NK-92 treated with Interleukin-12 subunit alpha and Interleukin-12 subunit beta, amount 100 ng/mL, for 24 hours (cell line): ENCODE results near the gene CNTF.
A peak's percentile ranks its signal among the peaks of the same experiment; 100 is the strongest.
"Not testable (repeated sequence)": the region's sequence is repeated elsewhere in the genome, so short reads cannot be mapped to it uniquely, and the experiment has no call there.

Experiments used
- DNase-seq: peaks from one replicate; lab custom pipeline; 2025; lab: John Stamatoyannopoulos, UW

Gene CNTF, protein sequence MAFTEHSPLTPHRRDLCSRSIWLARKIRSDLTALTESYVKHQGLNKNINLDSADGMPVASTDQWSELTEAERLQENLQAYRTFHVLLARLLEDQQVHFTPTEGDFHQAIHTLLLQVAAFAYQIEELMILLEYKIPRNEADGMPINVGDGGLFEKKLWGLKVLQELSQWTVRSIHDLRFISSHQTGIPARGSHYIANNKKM

DNA sequence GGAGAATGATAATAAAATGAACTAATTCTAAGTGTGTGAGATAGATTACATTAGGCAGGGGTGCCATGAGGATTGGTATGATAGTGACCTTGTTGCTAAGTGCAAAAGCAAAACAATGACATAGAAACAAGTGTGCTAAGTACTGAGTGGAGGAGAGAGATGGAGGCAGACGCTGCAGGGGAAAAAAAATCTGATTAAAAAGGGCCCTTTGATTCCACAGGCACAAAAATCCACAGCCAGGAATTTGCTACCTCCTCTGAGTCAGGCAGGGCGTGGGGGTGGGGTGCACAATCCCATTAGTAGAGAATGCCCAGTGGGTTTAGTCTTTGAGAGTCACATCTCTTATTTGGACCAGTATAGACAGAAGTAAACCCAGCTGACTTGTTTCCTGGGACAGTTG, at the start of gene CNTF:
TSS of gene CNTF (plus strand) at position 322 of the 400 bp plus-strand sequence. CDS start 88 bp downstream, outside the sequence.
- no peak for DNase-seq

DNA sequence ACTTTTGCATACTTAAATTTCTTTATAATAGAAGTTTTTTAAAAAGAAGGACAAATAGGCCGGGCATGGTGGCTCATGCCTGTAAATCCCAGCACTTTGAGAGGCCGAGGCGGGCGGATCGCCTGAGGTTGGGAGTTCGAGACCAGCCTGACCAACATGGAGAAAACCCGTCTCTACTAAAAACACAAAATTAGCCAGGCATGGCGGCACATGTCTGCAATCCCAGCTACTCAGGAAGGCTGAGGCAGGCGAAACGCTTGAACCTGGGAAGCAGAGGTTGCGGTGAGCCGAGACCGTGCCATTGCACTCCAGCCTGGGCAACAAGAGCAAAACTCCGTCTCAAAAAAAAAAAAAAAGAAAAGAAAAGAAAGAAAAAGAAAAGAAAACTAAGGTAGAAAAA, 49.6 kb upstream of the CNTF start:
- not testable (repeated sequence) for DNase-seq

DNA sequence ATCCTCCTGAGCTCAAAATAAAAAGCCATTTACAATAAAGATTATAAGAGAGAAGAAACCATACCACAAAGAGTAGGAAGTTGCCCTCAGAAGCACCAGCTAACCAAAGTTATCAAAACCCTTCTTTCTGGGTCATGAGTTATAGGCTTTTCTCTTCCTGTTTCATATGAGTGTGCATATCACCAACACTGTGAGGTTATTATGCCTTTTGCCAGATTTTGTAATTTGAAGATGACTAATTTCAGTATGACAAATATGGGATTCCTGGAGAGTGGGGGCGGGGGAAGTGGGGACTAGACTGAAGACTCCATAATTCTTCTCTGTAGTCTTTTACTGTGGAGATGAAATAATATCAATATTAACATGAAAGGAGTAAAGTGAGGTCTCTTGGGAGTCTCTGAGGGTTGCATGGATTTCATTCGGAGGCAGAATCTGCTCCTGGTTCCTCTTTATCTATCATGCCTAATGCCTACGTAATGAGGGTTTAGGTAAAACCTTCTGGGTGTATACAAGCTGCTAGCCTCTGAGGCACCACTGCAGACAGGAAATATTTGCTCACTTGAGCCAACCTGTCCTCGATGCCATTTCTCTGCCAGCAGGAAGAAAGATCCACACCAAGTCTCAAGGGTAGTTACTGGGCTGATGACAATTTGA, 48.9 kb upstream of the CNTF start:
- DNase-seq: peak; percentile 24

DNA sequence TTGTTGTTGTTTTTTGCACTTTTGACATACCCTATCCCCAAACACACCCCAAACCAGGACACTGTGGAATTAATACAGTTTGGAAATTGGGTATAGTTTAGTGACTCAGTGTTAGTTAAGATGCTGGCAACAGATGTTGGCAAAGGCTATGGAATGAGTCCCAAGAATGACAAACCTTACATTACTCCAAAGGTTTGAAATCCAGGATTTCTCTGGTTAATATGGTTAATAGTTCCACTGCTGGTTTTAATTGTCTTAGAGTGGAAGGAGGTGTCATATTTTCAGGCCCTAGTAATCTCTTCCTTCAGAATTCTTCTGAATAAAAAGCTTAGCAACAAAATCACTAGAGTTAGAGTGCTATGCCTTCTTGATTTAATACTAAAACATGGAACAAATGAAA, 47.6 kb upstream of the CNTF start:
- no peak for DNase-seq

DNA sequence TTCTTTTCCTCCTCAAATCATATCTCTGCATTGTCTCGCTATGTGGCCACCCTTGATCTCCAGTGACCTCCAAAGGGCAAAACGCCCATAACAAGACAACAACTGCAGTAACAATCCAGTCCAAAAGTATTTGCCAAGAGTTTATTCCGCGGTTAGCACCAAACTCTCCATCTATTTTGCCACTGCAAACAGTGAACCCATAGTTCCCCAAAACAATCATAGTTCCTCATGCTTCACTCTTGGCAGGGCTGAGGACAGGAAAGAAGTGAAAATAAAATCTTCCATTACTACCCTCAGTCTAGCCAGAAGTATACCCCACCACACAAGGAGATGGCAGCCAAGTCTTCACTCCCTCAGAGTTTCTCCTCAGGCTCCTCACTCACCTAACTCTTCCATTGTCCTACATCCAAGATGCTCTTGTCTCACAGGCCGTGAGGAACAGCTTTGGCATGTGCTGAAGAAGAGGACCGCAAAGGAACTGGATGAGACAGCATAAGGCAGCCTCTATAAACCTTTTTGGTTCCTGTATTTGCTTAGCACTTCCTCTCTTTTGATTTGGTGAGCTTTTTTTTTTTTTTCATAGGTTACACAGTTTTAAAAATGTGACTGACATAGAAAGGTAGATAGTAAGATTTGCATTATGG, 47.0 kb upstream of the CNTF start, which contains the start of gene LPXN:
TSS of gene LPXN (minus strand) at position 480 of the 644 bp plus-strand sequence. CDS start at position 396, 84 bp downstream.
- DNase-seq: no peak

DNA sequence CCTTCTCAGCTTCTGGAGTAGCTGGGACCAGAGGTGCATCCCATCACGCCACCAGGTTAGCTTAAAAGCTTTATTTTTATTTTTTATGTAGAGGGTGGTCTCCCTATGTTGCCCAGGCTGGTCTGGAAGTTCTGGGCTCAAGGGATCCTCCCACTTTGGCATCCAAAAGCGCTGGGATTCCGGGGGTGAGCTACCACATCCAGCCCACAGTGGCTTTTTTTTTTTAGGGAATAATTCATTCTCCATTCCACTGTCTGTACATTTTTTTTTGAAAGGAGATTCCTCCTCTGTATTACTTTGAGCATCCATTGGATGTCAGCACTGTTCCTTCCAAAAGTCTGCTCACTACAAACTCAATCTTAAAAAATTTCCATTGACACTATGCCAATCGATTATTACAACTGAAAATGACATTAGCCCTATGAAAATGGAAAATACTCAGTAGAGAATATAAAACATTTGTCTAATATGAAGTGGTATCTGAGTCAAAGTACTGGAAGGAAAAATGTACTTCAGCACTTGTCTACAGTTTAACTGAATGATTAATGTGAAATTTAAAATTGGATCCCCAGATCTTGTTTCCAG, 45.5 kb upstream of the CNTF start:
- DNase-seq: no peak

DNA sequence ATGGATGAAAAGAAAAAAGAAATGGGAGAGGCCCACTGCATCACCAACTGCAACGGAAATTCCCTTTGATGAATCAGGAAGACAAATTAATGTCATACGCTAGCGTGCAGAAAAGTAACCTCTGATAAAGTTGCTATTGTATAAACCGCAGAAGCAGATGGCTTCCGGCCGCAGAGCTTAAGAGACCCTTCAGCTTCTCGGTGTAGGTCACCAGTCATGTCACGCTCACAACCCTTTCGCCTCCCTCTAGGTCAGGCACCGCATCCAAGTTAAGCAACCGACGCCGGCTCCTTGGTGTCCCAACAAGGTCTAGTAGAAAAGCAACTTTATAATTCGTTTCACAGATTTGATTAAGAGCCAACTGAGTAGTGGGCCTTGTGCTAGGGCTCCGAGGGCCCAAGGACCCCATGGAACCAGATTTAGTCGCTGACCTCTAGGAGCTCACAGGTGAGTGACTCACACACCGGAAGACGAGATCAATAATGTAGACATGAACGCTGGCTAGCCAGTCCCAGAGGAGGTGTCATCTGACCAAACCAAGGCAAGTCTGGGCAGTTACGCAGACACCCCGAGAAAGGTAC, 44.8 kb upstream of the CNTF start:
- DNase-seq: peak; percentile 88

DNA sequence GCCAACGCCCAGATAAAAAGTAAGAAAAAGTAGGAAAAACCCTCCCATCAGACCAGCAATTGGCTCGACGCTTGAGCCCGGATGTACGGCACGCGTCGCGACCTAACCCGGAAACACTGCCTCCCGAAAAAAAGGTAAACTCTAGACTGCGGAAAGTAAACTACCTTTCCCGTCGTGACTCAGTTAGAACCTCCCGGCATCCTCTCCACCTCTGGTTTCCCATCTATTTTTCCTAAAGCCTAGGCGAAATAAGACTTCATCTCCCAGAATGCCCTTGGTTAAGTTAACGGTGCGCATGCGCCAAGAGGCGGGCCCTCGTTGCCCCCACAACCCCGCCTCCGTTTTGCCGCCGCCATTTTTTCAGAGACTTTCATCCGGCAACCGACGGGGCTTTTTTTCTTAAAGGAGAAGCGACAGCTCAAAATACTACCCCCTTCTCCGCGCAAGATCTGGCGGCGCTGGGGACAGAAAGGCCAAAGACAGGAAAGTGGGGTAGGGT, 44.3 kb upstream of the CNTF start:
- DNase-seq: peak; percentile 88

DNA sequence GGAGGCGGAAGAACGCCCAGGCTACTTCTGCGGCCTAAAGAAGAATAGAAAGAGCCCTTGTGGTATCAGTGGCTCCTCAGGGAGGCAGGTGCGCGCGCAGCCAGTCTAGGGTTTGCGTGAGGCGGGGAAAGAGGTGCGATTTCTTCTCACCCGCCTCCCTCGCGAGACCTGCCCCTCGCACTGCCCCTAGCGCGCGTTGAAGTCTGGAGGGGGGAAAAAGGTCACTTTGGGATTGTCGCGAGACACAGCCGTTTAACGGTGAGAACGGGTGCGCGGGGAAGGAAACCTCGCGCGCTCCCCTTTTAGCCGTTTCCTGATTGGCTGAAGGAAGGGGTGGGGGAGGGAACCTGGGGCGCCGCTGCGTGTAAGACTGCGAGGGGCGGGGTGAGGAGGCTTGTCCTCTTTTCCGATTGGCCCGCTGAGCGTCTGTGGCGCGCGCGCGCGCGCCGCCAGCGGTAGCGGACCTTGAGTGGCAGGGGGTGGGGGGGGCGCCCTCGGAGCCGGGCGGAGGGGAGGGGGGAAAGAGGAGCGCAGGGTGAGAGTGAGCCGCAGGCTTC, 43.8 kb upstream of the CNTF start, which contains the start of gene ZFP91:
TSS of gene ZFP91 (plus strand) at position 429 of the 557 bp plus-strand sequence. CDS start 219 bp downstream, outside the sequence.
- peak; percentile 97 for DNase-seq

DNA sequence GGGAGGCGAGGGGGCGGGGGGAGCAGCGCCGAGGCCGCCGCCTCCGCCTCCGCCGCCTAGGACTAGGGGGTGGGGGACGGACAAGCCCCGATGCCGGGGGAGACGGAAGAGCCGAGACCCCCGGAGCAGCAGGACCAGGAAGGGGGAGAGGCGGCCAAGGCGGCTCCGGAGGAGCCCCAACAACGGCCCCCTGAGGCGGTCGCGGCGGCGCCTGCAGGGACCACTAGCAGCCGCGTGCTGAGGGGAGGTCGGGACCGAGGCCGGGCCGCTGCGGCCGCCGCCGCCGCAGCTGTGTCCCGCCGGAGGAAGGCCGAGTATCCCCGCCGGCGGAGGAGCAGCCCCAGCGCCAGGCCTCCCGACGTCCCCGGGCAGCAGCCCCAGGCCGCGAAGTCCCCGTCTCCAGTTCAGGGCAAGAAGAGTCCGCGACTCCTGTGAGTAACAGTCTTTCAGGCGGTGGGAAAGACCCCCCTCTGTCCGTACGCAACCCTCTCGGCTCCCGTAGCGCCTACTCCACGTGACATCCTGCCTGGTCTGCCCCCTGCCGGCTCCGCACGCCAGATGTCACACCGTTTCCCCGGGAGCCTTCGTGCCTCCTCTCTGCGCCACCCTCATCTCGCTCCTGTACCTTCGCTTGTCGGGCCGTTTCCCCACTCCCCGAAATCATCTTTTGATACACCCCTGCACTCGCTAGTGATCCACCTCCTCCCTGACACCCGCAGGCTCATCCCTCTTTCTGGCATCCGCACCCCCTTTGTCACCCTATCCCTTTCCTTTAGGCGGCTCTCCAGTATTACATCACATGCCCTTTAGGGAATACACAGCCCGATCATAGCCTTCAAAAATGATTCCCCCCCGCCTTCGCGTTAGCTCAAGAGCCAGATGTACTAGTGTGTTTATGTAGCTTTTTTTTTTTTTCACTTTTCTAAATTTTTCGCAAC, 43.0 kb upstream of the CNTF start:
- DNase-seq: peak; percentile 84

DNA sequence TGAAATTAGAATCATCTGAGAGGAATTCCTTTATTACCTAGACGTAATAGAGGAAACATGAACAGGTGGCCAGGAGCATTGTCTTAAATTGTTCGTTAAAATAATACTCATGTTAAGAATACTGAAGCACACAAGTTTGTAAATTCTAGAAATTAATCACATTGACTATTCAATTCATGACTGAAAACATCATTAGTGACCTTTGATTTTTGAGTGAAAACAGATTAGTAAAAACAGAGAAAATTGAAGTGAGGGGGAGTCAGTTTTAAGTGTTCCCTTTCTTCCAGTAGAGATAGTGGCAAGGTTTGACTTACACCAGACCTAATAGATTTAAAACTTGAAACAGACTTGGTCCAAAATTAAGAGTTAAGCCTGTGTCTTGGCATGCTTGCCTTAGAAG, 42.2 kb upstream of the CNTF start:
- no peak for DNase-seq

DNA sequence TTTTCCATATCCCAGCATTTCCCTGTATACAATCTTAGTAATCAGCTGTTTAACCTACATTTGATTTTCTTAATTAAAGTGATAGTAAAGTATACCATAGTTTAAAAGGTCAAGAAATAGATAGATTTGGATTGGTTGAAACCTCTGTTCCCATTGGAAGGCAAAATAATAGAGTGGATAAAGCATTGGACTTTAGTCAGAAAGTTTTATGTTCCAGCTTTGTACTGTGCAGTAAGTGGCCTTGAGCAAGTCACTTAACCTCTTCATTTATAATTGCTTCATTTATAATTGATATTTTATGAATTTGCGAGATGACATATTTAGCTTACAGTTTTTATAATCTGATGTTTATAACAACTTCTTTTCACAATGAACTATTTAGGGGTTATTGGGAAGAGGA, 40.0 kb upstream of the CNTF start:
- no peak for DNase-seq

DNA sequence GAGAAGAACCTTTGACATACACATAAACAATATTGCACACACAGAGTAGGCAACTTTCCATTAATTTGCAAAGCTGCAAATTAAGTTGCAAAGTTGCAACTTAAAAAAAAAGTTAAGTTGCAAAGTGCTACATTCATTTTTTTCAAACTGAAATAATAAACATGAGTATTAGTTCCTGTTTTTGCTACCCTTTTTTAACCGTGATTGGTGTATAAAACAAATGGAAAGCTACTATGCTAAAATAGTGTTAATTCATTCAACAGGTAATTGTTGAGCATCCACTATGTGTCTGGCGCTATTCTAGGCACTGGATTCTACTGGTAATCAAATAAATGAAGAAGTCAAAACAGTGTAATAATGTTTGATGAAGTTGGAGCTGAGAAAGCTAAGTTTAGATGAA, 35.5 kb upstream of the CNTF start:
- no peak for DNase-seq

DNA sequence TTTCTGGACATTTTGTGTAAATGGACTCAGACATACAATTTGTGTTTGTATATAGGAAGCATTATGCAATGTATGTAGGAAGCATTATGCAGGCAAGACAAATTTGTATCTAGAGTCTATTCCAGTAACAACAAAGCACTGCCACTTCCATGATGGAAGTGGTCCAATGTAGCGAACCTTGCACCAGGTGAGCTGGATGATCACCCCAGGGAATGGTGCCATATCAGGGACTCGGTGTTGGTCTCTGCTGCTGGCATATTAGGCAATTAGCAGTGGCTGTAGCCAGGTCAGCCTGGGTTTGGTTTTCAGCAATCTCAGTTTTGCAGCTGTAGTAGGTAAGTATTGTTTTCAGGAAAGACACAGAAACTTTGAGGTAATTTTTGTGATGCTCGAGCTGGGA, 30.8 kb upstream of the CNTF start:
- no peak for DNase-seq

DNA sequence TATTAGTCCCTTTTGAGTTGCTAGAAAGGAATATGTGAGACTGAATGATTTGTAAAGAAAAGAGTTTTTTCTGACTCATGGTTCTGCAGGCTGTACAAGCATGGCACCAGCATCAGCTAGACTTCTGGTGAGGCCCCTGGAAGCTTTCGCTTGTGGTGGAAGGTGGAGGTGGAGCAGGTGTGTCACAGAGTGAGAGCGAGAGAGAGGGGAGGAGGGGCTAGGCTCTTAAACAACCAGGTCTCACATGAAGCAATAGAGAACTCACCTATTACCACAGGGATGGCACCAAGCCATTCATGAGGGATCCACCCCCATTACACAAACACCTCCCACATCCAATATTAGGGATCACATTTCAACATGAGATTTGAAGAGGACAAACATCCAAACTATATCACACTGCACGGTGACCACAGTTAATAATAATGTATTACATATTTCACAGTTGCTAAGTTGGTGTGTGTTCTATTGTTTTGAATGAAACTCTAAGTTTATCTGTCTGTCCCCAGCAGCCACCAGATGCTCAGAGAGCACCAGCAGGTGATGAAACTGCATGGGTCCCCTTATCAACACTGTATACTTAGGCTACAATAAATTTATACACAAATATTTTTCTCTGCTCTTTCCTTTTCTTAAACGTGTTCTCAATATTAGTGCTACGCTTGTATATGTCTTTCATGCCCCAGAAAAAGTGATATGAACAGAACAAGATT, 29.5 kb upstream of the CNTF start:
- DNase-seq: no peak

DNA sequence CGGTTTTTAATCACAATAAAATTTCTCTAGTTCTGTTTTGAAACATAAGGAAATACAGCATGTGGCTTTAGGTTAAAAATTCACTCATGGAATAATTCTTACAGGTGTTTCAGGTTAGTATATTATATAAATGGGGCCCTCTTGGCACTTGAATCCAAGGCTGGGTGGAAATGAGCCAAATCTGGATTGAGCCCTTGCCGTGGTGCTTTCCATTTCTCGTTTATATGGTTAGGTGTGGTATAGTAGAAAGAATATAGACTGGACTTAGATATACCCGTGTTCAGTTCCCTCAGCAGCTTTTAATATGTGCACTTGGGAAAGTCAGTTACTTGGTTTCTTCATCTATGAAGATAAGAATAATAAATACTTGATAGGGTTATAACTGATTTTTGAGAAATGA, 27.6 kb upstream of the CNTF start:
- no peak for DNase-seq

DNA sequence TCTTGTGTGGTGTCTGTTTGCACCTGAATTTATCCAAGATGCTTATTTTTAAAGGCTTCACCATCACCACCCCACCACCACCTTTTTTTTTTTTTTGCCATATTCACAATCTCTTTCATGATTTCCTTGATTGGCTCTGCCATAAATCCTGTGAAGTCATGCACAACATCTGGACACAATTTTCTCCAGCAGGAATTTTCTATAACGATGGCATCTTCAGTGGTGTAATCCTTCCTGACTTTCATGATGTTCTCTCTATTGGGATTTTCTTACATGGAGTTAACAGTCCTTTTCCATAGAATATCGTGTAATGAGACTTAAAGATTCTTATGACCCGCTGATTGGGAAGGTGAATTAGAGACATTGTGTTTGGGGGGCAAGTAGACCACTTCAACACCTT, 25.8 kb upstream of the CNTF start:
- DNase-seq: no peak

DNA sequence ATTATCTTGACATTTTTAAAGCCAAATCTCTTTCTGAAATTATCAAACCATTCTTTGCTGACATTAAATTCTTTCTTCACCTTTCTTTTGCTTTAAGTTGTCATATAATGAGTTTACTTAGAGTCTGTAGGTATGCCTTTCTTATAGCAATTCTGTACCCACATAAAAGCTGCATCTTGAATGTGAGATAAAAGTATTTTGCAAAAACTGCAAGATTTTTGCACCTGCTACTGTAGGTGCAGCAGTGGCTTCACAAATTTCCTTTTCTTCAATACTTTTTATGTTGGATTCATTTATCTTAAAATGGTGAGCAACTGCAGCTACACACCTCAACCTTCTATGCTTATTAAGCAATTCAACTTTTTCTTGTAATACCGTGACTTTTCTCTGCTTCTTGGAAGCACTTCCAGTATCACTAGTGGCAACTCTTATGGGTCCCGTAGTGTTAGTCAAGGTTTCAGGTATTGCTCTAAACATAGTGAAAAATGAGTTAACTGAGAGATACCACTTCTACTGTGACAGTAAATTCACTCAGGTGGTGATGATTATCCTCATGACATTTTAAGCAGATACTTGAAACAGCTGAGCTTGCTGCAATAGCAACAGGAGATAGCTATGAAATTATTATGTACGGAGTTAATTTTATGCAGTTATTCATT, 24.9 kb upstream of the CNTF start:
- DNase-seq: no peak

DNA sequence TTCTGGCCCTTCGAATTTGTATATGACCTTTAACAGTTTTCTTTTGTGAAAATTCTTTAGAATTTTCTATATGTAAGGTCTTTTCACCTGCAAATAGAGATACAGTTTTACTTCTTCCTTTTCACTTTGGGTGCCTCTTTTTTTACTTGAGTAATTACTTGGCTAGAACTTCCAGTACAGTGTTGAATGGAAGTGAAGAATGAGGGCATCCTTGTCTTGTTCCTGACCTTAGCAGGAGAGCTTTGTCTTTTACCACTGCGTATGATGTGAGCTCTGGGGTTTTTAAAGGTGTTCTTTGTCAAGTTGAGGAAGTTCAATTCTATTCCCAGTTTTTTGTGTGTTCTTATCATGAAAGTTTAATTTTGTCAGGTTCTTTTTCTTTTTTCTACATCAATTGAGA, 22.0 kb upstream of the CNTF start:
- no peak for DNase-seq
